Measurements from ENCODE around the gene PMF1. TPM values are rescaled to one million over a fixed set of nuclear protein-coding genes. Genes with fewer than 3 reads are reported as not detected.

PMF1 gene
- total and polyA plus RNA-seq, 2 donors (not counting 3 experiments of a cell fraction or from before 2014, with no cell fraction given): 58.4 to 134 TPM

- Histone ChIP-seq H3K36me3 (ENCODE audit: control insufficient read depth in 2 of 2, extremely low read depth in 1 of 2, insufficient read depth in 2 of 2, low read length in 2 of 2) (peaks cover 3 to 6% of the 10 kb centered on the region in 2 experiments), H3K4me2 (ENCODE audit: insufficient read depth, low read length) (no peak overlapping the region), H3K9ac (replicated peaks; ENCODE audit: extremely low read depth, insufficient read depth, low read length) (no peak overlapping the region), H3K9me3 (replicated peaks; ENCODE audit: control insufficient read depth, insufficient read depth, low read length) (no peaks in the 10 kb centered on the region), H4K20me1 (replicated peaks; ENCODE audit: control insufficient read depth, extremely low read depth, insufficient read depth, low read length) (no peaks in the 10 kb centered on the region), H3K79me2 (ENCODE audit: control insufficient read depth, insufficient read depth, low read length) (peaks cover 42% of the 10 kb centered on the region), H3K4me1 (ENCODE audit: control insufficient read depth, extremely low read depth, insufficient read depth, low read length) (peaks cover 6% of the 10 kb centered on the region), H3K27ac (ENCODE audit: insufficient read depth, low read depth, low read length) (no peak overlapping the region), H3K9me1 (replicated peaks; ENCODE audit: control insufficient read depth, extremely low read depth, insufficient read depth, low read length) (no peaks in the 10 kb centered on the region), H3K27me3 (ENCODE audit: control insufficient read depth in 2 of 2, insufficient read depth in 2 of 2, low read length in 2 of 2) (no peaks in the 10 kb centered on the region), H2AFZ (ENCODE audit: low read depth, low read length) (no peak overlapping the region), H3K4me3 (replicated peaks in 1 of 3; ENCODE audit: insufficient read depth in 1 of 3, low read depth in 1 of 3, low read length in 3 of 3) (no peak overlapping the region)
- DNase-seq (ENCODE audit: low read depth, low spot score): no peak
- ChIA-PET POLR2A (interaction anchor here (1.1 kb wide), 1 partner anchor 13 kb away, joined by 4 read pairs; the partner anchor contains the start of gene PMF1), CTCF (interaction anchor here (1.0 to 3.9 kb wide), 2 partner anchors 25 to 54 kb away, joined by 5 to 17 read pairs; no protein-coding TSS in a partner anchor)
- intact Hi-C loops (cut with micrococcal nuclease): no loop called here
- no peak for TF ChIP-seq FOS (IDR thresholded peaks at IDR 0.05; ENCODE audit: borderline replicate concordance, insufficient read depth, low read length)
- TF ChIP-seq POLR2A (IDR thresholded peaks at IDR 0.05; ENCODE audit: low read depth, low read length): no peak
- TF ChIP-seq GATA2 (IDR thresholded peaks at IDR 0.05; ENCODE audit: insufficient read depth, insufficient read length, low read depth, low read length): no peak
- TF ChIP-seq, protein P1, sequence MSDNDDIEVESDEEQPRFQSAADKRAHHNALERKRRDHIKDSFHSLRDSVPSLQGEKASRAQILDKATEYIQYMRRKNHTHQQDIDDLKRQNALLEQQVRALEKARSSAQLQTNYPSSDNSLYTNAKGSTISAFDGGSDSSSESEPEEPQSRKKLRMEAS (IDR thresholded peaks at IDR 0.05; ENCODE audit: insufficient read depth, insufficient read length): no peak
- TF ChIP-seq, protein P2, sequence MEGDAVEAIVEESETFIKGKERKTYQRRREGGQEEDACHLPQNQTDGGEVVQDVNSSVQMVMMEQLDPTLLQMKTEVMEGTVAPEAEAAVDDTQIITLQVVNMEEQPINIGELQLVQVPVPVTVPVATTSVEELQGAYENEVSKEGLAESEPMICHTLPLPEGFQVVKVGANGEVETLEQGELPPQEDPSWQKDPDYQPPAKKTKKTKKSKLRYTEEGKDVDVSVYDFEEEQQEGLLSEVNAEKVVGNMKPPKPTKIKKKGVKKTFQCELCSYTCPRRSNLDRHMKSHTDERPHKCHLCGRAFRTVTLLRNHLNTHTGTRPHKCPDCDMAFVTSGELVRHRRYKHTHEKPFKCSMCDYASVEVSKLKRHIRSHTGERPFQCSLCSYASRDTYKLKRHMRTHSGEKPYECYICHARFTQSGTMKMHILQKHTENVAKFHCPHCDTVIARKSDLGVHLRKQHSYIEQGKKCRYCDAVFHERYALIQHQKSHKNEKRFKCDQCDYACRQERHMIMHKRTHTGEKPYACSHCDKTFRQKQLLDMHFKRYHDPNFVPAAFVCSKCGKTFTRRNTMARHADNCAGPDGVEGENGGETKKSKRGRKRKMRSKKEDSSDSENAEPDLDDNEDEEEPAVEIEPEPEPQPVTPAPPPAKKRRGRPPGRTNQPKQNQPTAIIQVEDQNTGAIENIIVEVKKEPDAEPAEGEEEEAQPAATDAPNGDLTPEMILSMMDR (IDR thresholded peaks at IDR 0.05; ENCODE audit: extremely low read depth in 1 of 2, insufficient read depth in 1 of 2, low read depth in 1 of 2, low read length in 2 of 2): no peak
- TF ChIP-seq MYC (IDR thresholded peaks at IDR 0.05; ENCODE audit: low read depth, low read length): no peak
- no peak for TF ChIP-seq JUN (IDR thresholded peaks at IDR 0.05; ENCODE audit: borderline replicate concordance, insufficient read depth, insufficient read length, low read depth)
- no peak for TF ChIP-seq POLR2AphosphoS5 (IDR thresholded peaks at IDR 0.05; ENCODE audit: insufficient read depth, low read depth, low read length)
- TF ChIP-seq EZH2 (IDR thresholded peaks at IDR 0.05; ENCODE audit: borderline replicate concordance, low read depth, low read length, severe bottlenecking): no peak
- no peak for FAIRE-seq
- no TSS peak for BruUV-seq (replicated peaks)
- dilution Hi-C loops (cut with MboI; ENCODE audit: extremely low pct_ligation_motif_present, low sequenced_read_pairs): no loop called here
Observed at GRCh38 chr1:156200044-156200443, 12.8 kb upstream of the PMF1 start.

Measured in endothelial cell of umbilical vein (primary cell).